ENCODE data around the gene CBLB. TPM values are rescaled to one million over a fixed set of nuclear protein-coding genes. Genes with fewer than 3 reads are reported as not detected.

The CBLB gene
- total and polyA plus RNA-seq, 12 donors: 20.4 to 58.9 (median 33.5) TPM

GRCh38 chr3:105832644-105833043 lies 36.2 kb downstream of the CBLB start:
- H3K9me3 ChIP-seq (replicated peaks in 1 of 3): no peaks in the 10 kb centered on the region
- no peak for DNase-seq
- intact Hi-C loops (cut with DNase I): no loop called here
- no peak for TF ChIP-seq POLR2A (IDR thresholded peaks at IDR 0.05)
- TF ChIP-seq CTCF (IDR thresholded peaks at IDR 0.05): no peak
- peaks cover 4 to 44% of the 10 kb centered on the region in 2 donors for H3K4me1 ChIP-seq (replicated peaks in 1 of 2)
- no peaks in the 10 kb centered on the region for H3K36me3 ChIP-seq (replicated peaks in 1 of 2)
- H3K27me3 ChIP-seq: no peaks in the 10 kb centered on the region
- WGBS, 4 donors: 63 to 75% (median 68%) methylated on average over 4 of the region's 4 CpGs
- H3K4me3 ChIP-seq: no peak overlapping the region
- H3K27ac ChIP-seq: no peak overlapping the region

- intact Hi-C loops (cut with DNase I): no loop called here
- 95 to 98% (median 96%) methylated on average over 2 of the region's 2 CpGs for WGBS, 4 donors
- no peak for DNase-seq
Measured at GRCh38 chr3:105830836-105831235, 38.0 kb downstream of the CBLB start.

GRCh38 chr3:105829871-105830622 lies 38.8 kb downstream of the CBLB start:
- no peaks in the 10 kb centered on the region for H3K36me3 ChIP-seq (replicated peaks in 1 of 2)
- H3K9me3 ChIP-seq (replicated peaks in 1 of 3): no peaks in the 10 kb centered on the region
- H3K4me1 ChIP-seq (replicated peaks in 1 of 2): peaks cover 0 to 24% of the 10 kb centered on the region in 2 donors
- WGBS, 4 donors: 61 to 77% (median 74%) methylated on average over 4 of the region's 4 CpGs
- no peak overlapping the region for H3K4me3 ChIP-seq
- no peak for TF ChIP-seq CTCF (IDR thresholded peaks at IDR 0.05)
- TF ChIP-seq POLR2A (IDR thresholded peaks at IDR 0.05): no peak
- H3K27me3 ChIP-seq: no peaks in the 10 kb centered on the region
- peak overlapping the region in 2 of 5 donors; percentile 6 to 11 for H3K27ac ChIP-seq
- no peak for DNase-seq
- intact Hi-C loops (cut with DNase I): no loop called here

More at GRCh38 chr3:105830836-105831235, 38.0 kb downstream of the CBLB start:
- no peak overlapping the region for H3K27ac ChIP-seq
- H3K36me3 ChIP-seq (replicated peaks in 1 of 2): no peaks in the 10 kb centered on the region
- TF ChIP-seq POLR2A (IDR thresholded peaks at IDR 0.05) (no peak), CTCF (IDR thresholded peaks at IDR 0.05) (no peak)
- no peaks in the 10 kb centered on the region for H3K9me3 ChIP-seq (replicated peaks in 1 of 3)
- H3K27me3 ChIP-seq: no peaks in the 10 kb centered on the region
- H3K4me1 ChIP-seq (replicated peaks in 1 of 2): peaks cover 0 to 32% of the 10 kb centered on the region in 2 donors
- no peak overlapping the region for H3K4me3 ChIP-seq

GRCh38 chr3:105829229-105829628 lies 39.6 kb downstream of the CBLB start:
- no peak for DNase-seq
- Histone ChIP-seq H3K4me1 (replicated peaks in 1 of 2) (peaks cover under 1 to 22% of the 10 kb centered on the region in 2 donors), H3K4me3 (no peak overlapping the region), H3K27ac (no peak overlapping the region), H3K9me3 (replicated peaks in 1 of 3) (no peaks in the 10 kb centered on the region), H3K36me3 (replicated peaks in 1 of 2) (no peaks in the 10 kb centered on the region), H3K27me3 (no peaks in the 10 kb centered on the region)
- TF ChIP-seq POLR2A (IDR thresholded peaks at IDR 0.05) (no peak), CTCF (IDR thresholded peaks at IDR 0.05) (no peak)
- intact Hi-C loops (cut with DNase I): no loop called here
- 82 to 92% (median 90%) methylated on average over 4 of the region's 4 CpGs for WGBS, 4 donors

Measured in adrenal gland (tissue), 12 donors.